GM21515 (cell line): Measurements from ENCODE around the gene RFC1.
A peak's percentile ranks its signal among the peaks of the same experiment; 100 is the strongest.

ENCODE experiments used
- ATAC-seq: cut with Tn5 transposase; IDR thresholded peaks from one replicate; pipeline ENCODE4 v1.9.1; 2021; ENCODE audit not compliant: unreplicated experiment

Gene RFC1

GRCh38 chr4:39357002-39357401 lies 9.2 kb downstream of the RFC1 start:
- no peak for ATAC-seq

- no peak for ATAC-seq
Measured at GRCh38 chr4:39354254-39354552, 12.0 kb downstream of the RFC1 start.

GRCh38 chr4:39353478-39354253 lies 12.5 kb downstream of the RFC1 start:
- peak; percentile 85 for ATAC-seq

DNA sequence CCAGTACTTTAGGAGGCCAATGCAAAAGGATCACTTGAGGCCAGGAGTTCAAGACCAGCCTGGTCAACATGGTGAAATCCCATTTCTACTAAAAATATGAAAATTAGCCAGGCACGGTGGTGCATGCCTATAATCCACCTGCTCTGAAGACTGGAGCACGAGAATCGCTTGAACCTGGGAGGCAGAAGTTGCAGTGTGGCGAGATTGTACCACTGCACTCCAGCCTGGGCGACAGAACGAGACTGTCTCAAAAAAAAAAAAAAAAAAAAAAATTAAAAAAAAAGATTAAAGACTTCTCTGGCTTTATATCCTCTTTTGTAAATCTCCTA lies 13.0 kb downstream of the RFC1 start:
- peak; percentile 5 for ATAC-seq

DNA sequence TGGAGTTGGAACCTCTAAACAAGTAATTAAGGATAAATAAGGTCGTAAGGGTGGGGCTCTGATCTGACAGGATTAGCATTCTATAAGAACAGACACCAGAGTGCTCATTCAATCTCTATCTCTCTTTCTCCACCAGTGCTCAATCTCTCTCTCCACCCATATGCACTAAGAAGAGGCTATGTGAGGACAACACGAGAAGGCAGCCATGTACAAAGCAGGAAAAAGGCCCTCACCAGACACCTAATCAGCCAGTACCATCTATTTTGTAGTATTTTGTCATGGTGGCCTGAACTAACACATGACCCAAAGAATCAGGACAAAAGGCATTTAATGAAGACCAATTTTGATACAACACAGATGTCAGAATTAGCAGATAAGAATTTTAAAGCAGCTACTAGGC lies 16.8 kb downstream of the RFC1 start:
- ATAC-seq: no peak

- no peak for ATAC-seq
Measured at GRCh38 chr4:39348371-39349315, 17.5 kb downstream of the RFC1 start.

DNA sequence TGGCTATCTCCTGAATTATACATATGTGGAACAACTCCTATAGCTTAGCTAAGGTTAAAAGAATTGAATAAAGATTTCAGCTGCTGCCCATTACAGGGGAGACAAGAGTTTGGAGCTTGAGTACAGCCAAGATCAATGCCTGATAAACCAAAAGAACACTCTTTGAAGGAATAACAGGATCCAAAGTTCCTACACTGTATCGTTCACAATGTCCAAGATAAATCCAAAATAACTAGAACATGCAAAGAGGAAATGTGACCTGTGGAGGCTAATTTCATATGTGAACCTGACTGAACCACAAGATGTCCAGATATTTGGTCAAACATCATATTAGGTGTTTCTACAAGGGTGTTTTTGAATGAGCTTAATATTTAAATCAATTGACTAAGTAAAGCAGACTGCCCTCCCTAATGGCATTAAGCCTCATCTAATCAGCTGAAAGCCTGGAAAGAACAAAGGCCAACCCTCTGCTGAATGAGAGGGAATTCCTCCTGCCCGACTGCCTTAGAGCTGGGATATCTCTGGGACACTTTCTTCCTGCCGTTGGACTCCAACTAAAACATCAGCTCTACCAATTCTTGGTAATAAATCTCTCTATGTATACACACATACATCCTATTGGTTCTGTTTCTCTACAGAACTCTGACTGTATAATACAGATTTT lies 19.2 kb downstream of the RFC1 start:
- no peak for ATAC-seq

- no peak for ATAC-seq
Measured at GRCh38 chr4:39342731-39343130, 23.4 kb downstream of the RFC1 start.

GRCh38 chr4:39341075-39341725 lies 25.0 kb downstream of the RFC1 start:
- no peak for ATAC-seq

- ATAC-seq: no peak
Measured at GRCh38 chr4:39339968-39340367, 26.2 kb downstream of the RFC1 start.

GRCh38 chr4:39337841-39338240 lies 28.3 kb downstream of the RFC1 start:
- no peak for ATAC-seq

- no peak for ATAC-seq
Measured at GRCh38 chr4:39335566-39335965, 30.6 kb downstream of the RFC1 start.

- no peak for ATAC-seq
Measured at GRCh38 chr4:39331191-39331590, 35.0 kb downstream of the RFC1 start.

DNA sequence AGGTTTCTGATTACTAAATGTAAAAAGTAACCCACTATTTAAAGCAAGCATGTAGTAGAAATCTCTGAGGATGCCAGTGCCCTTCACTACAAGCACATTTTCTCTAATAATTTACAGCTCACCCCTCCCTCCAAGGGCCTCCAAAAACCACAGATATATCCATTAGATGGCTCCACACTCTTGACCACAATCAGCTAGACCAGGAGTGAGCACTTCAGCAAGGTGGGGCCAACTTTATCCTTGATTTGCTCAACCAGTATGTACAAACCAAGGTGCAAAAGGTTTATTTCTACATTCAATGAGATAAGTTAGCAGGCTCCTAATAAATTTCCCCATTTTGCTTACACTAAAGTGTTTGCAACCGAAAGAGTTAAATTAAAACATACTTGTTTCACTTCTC lies 35.8 kb downstream of the RFC1 start:
- no peak for ATAC-seq

- ATAC-seq: no peak
Measured at GRCh38 chr4:39326468-39326977, 39.6 kb downstream of the RFC1 start.

- ATAC-seq: no peak
Measured at GRCh38 chr4:39324897-39325613, 41.1 kb downstream of the RFC1 start.

DNA sequence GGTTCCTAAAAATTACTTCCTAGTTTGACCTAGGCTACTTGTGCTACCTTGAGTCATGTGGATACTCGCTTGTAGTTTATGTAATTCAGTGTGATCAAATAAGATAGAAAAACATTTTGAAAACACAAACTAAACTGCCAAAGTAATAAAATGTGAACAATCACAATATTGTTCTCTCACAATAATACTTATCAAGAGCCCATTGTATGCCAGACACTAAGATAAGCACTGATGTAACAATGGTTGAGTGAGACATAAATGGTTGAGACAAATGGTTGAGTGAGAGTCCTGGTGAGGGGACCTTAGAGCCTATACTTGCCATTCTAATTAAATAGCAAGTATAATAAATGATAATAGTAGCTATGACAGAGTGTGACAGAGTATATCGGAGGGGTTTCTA lies 41.7 kb downstream of the RFC1 start:
- no peak for ATAC-seq

GRCh38 chr4:39323821-39324220 lies 42.3 kb downstream of the RFC1 start:
- ATAC-seq: no peak

DNA sequence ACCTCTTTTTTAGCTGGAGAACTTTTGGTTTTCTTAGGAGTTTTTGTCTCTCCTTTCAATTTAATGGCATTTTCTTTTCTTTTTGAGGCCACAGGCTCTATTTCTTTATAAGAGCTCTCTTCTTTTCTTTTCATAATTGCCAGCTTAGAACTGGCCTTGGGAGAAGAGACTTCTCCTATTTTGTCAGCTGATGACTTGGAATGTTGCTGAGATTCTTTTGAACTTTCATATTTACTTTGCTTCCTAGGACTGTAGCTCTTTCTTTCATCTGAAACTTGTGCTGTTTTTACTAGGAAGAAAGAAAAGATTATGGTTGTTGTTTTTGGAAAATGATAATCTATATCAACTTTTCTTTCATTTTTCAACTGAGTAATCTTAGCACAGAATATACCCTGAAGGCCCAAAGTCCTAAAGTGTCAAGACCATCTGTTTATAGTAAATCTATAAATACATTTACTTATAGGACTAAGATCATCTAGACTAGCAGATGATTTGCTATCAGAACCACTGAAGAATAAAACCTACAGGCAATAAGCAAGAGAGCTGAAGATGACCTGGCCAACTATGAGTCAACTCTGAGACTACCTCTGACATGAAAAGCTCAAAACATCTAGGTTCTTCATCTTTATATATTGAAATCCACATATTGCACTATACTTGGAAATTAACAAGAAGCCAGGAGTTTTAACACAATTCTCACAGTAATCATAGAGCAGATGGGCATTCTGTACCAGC lies 45.6 kb downstream of the RFC1 start:
- no peak for ATAC-seq

DNA sequence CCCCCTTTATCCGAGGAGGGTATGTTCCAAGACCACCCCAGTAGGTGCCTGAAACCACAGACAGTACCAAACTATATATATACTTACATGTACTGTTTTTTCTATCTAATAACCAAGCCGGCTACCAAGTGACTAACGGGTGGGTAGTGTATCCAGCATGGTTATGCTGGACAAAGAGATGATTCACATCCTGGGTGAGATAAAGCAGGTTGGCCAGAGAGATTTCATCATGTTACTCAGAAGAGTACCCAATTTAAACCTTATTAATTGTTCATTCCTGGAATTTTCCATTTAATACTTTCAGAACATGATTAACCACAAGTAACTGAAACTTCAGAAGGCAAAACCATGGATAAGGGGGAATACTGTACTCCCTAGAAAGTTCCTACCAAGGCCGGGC lies 46.5 kb downstream of the RFC1 start:
- ATAC-seq: no peak
